ENCODE results near the gene CHRND.
A peak's percentile ranks its signal among the peaks of the same experiment; 100 is the strongest.

The CHRND gene

GRCh38 chr2:232492963-232493700 lies 32.8 kb upstream of the CHRND start:
- Histone ChIP-seq H3K14ac (ENCODE audit: low read length) (peak overlapping the region; percentile 86), H4K8ac (ENCODE audit: low read depth, low read length) (no peak overlapping the region), H2AFZ (ENCODE audit: low read length) (no peak overlapping the region), H3K4me1 (ENCODE audit: control insufficient read depth in 2 of 2, insufficient read depth in 1 of 2, low read depth in 1 of 2, low read length in 2 of 2) (peaks cover 9 to 27% of the 10 kb centered on the region in 2 donors), H3K27me3 (ENCODE audit: control insufficient read depth in 3 of 3, insufficient read depth in 3 of 3, low read depth in 1 of 3, low read length in 3 of 3) (peaks cover 0 to 86% (median 3%) of the 10 kb centered on the region in 3 experiments), H3K4me2 (ENCODE audit: insufficient read depth, low read length, poor library complexity, severe bottlenecking) (no peak overlapping the region), H3K36me3 (replicated peaks in 1 of 2; ENCODE audit: control insufficient read depth in 2 of 2, insufficient read depth in 2 of 2, low read length in 2 of 2) (no peaks in the 10 kb centered on the region), H2BK12ac (ENCODE audit: low read length) (peak overlapping the region; percentile 43), H2AK5ac (ENCODE audit: low read depth, low read length) (peak overlapping the region; percentile 59), H3K9ac (ENCODE audit: low read depth, low read length, poor library complexity) (no peak overlapping the region), H3K4me3 (ENCODE audit: low read length in 2 of 2) (no peak overlapping the region), H3K79me1 (ENCODE audit: low read depth, low read length) (no peaks in the 10 kb centered on the region), H3K27ac (replicated peaks; ENCODE audit: low read length) (no peak overlapping the region), H4K91ac (ENCODE audit: low read depth, low read length, poor library complexity) (no peak overlapping the region), H2BK5ac (ENCODE audit: low read length) (peak overlapping the region; percentile 15), H2BK120ac (ENCODE audit: low read depth, low read length) (no peak overlapping the region), H3K9me3 (replicated peaks in 1 of 2; ENCODE audit: control insufficient read depth in 2 of 2, insufficient read depth in 1 of 2, low read depth in 1 of 2, low read length in 2 of 2) (no peaks in the 10 kb centered on the region), H3K4ac (ENCODE audit: low read length) (no peak overlapping the region), H2BK15ac (ENCODE audit: low read length) (peak overlapping the region; percentile 2), H3K18ac (ENCODE audit: low read length) (peak overlapping the region; percentile 61), H3K23ac (ENCODE audit: low read depth, low read length, poor library complexity) (no peak overlapping the region)
- DNase-seq (ENCODE audit: low spot score) = no peak
- WGBS, 2 donors (ENCODE audit: extremely low coverage in 2 of 2, insufficient read length in 2 of 2, insufficient replicate concordance in 1 of 2) = no CpG with 5 or more reads among the region's 24 CpGs

GRCh38 chr2:232493701-232494474 lies 32.1 kb upstream of the CHRND start:
- no peak overlapping the region for H2AK5ac ChIP-seq (ENCODE audit: low read depth, low read length)
- peak overlapping the region; percentile 96 for H2BK12ac ChIP-seq (ENCODE audit: low read length)
- no peak overlapping the region for H4K91ac ChIP-seq (ENCODE audit: low read depth, low read length, poor library complexity)
- WGBS, 2 donors (ENCODE audit: extremely low coverage in 2 of 2, insufficient read length in 2 of 2, insufficient replicate concordance in 1 of 2) = no CpG with 5 or more reads among the region's 10 CpGs
- H3K4me1 ChIP-seq (ENCODE audit: control insufficient read depth in 2 of 2, insufficient read depth in 1 of 2, low read depth in 1 of 2, low read length in 2 of 2) = peaks cover 9 to 27% of the 10 kb centered on the region in 2 donors
- no peak overlapping the region for H3K4ac ChIP-seq (ENCODE audit: low read length)
- H3K4me3 ChIP-seq (ENCODE audit: low read length in 2 of 2) = no peak overlapping the region
- H2AFZ ChIP-seq (ENCODE audit: low read length) = no peak overlapping the region
- H3K27ac ChIP-seq (replicated peaks; ENCODE audit: low read length) = no peak overlapping the region
- no peak for DNase-seq (ENCODE audit: low spot score)
- peak overlapping the region; percentile 91 for H3K18ac ChIP-seq (ENCODE audit: low read length)
- H3K9me3 ChIP-seq (replicated peaks in 1 of 2; ENCODE audit: control insufficient read depth in 2 of 2, insufficient read depth in 1 of 2, low read depth in 1 of 2, low read length in 2 of 2) = no peaks in the 10 kb centered on the region
- no peak overlapping the region for H4K8ac ChIP-seq (ENCODE audit: low read depth, low read length)
- H3K23ac ChIP-seq (ENCODE audit: low read depth, low read length, poor library complexity) = peak overlapping the region; percentile 39
- H3K36me3 ChIP-seq (replicated peaks in 1 of 2; ENCODE audit: control insufficient read depth in 2 of 2, insufficient read depth in 2 of 2, low read length in 2 of 2) = no peaks in the 10 kb centered on the region
- H3K14ac ChIP-seq (ENCODE audit: low read length) = peak overlapping the region; percentile 86
- H3K4me2 ChIP-seq (ENCODE audit: insufficient read depth, low read length, poor library complexity, severe bottlenecking) = no peak overlapping the region
- peaks cover 0 to 83% (median 0%) of the 10 kb centered on the region in 3 experiments for H3K27me3 ChIP-seq (ENCODE audit: control insufficient read depth in 3 of 3, insufficient read depth in 3 of 3, low read depth in 1 of 3, low read length in 3 of 3)
- peak overlapping the region; percentile 38 for H2BK15ac ChIP-seq (ENCODE audit: low read length)
- peak overlapping the region; percentile 15 for H2BK5ac ChIP-seq (ENCODE audit: low read length)
- H3K79me1 ChIP-seq (ENCODE audit: low read depth, low read length) = no peaks in the 10 kb centered on the region
- no peak overlapping the region for H2BK120ac ChIP-seq (ENCODE audit: low read depth, low read length)
- H3K9ac ChIP-seq (ENCODE audit: low read depth, low read length, poor library complexity) = peak overlapping the region; percentile 26

- Histone ChIP-seq H2BK15ac (ENCODE audit: low read length) (peak overlapping the region; percentile 75), H2AFZ (ENCODE audit: low read length) (no peak overlapping the region), H2AK5ac (ENCODE audit: low read depth, low read length) (peak overlapping the region; percentile 29), H3K18ac (ENCODE audit: low read length) (peak overlapping the region; percentile 54), H3K9me3 (replicated peaks in 1 of 2; ENCODE audit: control insufficient read depth in 2 of 2, insufficient read depth in 1 of 2, low read depth in 1 of 2, low read length in 2 of 2) (no peaks in the 10 kb centered on the region), H2BK5ac (ENCODE audit: low read length) (no peak overlapping the region), H3K4me2 (ENCODE audit: insufficient read depth, low read length, poor library complexity, severe bottlenecking) (no peak overlapping the region), H3K4me3 (ENCODE audit: low read length in 2 of 2) (no peak overlapping the region), H3K27ac (replicated peaks; ENCODE audit: low read length) (no peak overlapping the region), H3K36me3 (replicated peaks in 1 of 2; ENCODE audit: control insufficient read depth in 2 of 2, insufficient read depth in 2 of 2, low read length in 2 of 2) (no peaks in the 10 kb centered on the region), H3K4ac (ENCODE audit: low read length) (no peak overlapping the region), H3K27me3 (ENCODE audit: control insufficient read depth in 3 of 3, insufficient read depth in 3 of 3, low read depth in 1 of 3, low read length in 3 of 3) (peaks cover 0 to 82% (median 0%) of the 10 kb centered on the region in 3 experiments), H3K79me1 (ENCODE audit: low read depth, low read length) (no peaks in the 10 kb centered on the region), H2BK120ac (ENCODE audit: low read depth, low read length) (no peak overlapping the region), H3K9ac (ENCODE audit: low read depth, low read length, poor library complexity) (peak overlapping the region; percentile 26), H4K8ac (ENCODE audit: low read depth, low read length) (no peak overlapping the region), H3K23ac (ENCODE audit: low read depth, low read length, poor library complexity) (no peak overlapping the region), H4K91ac (ENCODE audit: low read depth, low read length, poor library complexity) (no peak overlapping the region), H3K4me1 (ENCODE audit: control insufficient read depth in 2 of 2, insufficient read depth in 1 of 2, low read depth in 1 of 2, low read length in 2 of 2) (peaks cover 9 to 25% of the 10 kb centered on the region in 2 donors), H3K14ac (ENCODE audit: low read length) (no peak overlapping the region), H2BK12ac (ENCODE audit: low read length) (no peak overlapping the region)
- no peak for DNase-seq (ENCODE audit: low spot score)
- WGBS, 2 donors (ENCODE audit: extremely low coverage in 2 of 2, insufficient read length in 2 of 2, insufficient replicate concordance in 1 of 2) = no CpG with 5 or more reads among the region's 5 CpGs
These were observed 31.4 kb upstream of the CHRND start for GRCh38 chr2:232494542-232494941.

- Histone ChIP-seq H4K8ac (ENCODE audit: low read depth, low read length) (no peak overlapping the region), H3K9me3 (replicated peaks in 1 of 2; ENCODE audit: control insufficient read depth in 2 of 2, insufficient read depth in 1 of 2, low read depth in 1 of 2, low read length in 2 of 2) (no peaks in the 10 kb centered on the region), H3K27me3 (ENCODE audit: control insufficient read depth in 3 of 3, insufficient read depth in 3 of 3, low read depth in 1 of 3, low read length in 3 of 3) (peaks cover 0 to 80% (median 0%) of the 10 kb centered on the region in 3 experiments), H2BK12ac (ENCODE audit: low read length) (no peak overlapping the region), H2AFZ (ENCODE audit: low read length) (no peak overlapping the region), H3K36me3 (replicated peaks in 1 of 2; ENCODE audit: control insufficient read depth in 2 of 2, insufficient read depth in 2 of 2, low read length in 2 of 2) (no peaks in the 10 kb centered on the region), H3K18ac (ENCODE audit: low read length) (no peak overlapping the region), H4K91ac (ENCODE audit: low read depth, low read length, poor library complexity) (no peak overlapping the region), H3K4ac (ENCODE audit: low read length) (no peak overlapping the region), H2AK5ac (ENCODE audit: low read depth, low read length) (peak overlapping the region; percentile 24), H2BK15ac (ENCODE audit: low read length) (no peak overlapping the region), H3K4me2 (ENCODE audit: insufficient read depth, low read length, poor library complexity, severe bottlenecking) (no peak overlapping the region), H3K27ac (replicated peaks; ENCODE audit: low read length) (no peak overlapping the region), H3K4me3 (ENCODE audit: low read length in 2 of 2) (no peak overlapping the region), H2BK5ac (ENCODE audit: low read length) (no peak overlapping the region), H3K79me1 (ENCODE audit: low read depth, low read length) (no peaks in the 10 kb centered on the region), H3K9ac (ENCODE audit: low read depth, low read length, poor library complexity) (no peak overlapping the region), H2BK120ac (ENCODE audit: low read depth, low read length) (no peak overlapping the region), H3K23ac (ENCODE audit: low read depth, low read length, poor library complexity) (no peak overlapping the region), H3K4me1 (ENCODE audit: control insufficient read depth in 2 of 2, insufficient read depth in 1 of 2, low read depth in 1 of 2, low read length in 2 of 2) (peaks cover 9 to 22% of the 10 kb centered on the region in 2 donors), H3K14ac (ENCODE audit: low read length) (no peak overlapping the region)
- no peak for DNase-seq (ENCODE audit: low spot score)
- no CpG with 5 or more reads among the region's 7 CpGs for WGBS, 2 donors (ENCODE audit: extremely low coverage in 2 of 2, insufficient read length in 2 of 2, insufficient replicate concordance in 1 of 2)
These were observed 30.7 kb upstream of the CHRND start for GRCh38 chr2:232495292-232495691.

All from neuronal stem cell (in vitro differentiated cells).